Lower lobe of right lung (tissue), 2 donors: ENCODE data around the gene TNFSF11. TPM values are rescaled to one million over a fixed set of nuclear protein-coding genes. Genes with fewer than 3 reads are reported as not detected.

Source experiments
- ATAC-seq, 2 donors: fragments of 200-7000 bp; cut with Tn5 transposase; one replicate each; pipeline ENCODE4 v1.9.1; 2020 to 2022; ENCODE audit warnings: mild to moderate bottlenecking in 2 of 2, moderate library complexity in 2 of 2
- DNase-seq: peaks from one replicate; pipeline ENCODE4 v3.0.0-alpha.2; 2020
- H3K27ac ChIP-seq: fragments of 200-600 bp; one replicate; pipeline ENCODE4 v1.8.0; 2022
- H3K27me3 ChIP-seq: fragments of 200-600 bp; one replicate; pipeline ENCODE4 v1.8.0; 2022; ENCODE audit warnings: low read depth
- H3K36me3 ChIP-seq: fragments of 200-600 bp; one replicate; pipeline ENCODE4 v1.8.0; 2022; ENCODE audit warnings: mild to moderate bottlenecking
- H3K4me1 ChIP-seq: fragments of 200-600 bp; one replicate; pipeline ENCODE4 v1.8.0; 2022
- H3K4me3 ChIP-seq: fragments of 200-600 bp; one replicate; pipeline ENCODE4 v1.8.0; 2022; ENCODE audit warnings: mild to moderate bottlenecking
- H3K9me3 ChIP-seq: fragments of 200-600 bp; one replicate; pipeline ENCODE4 v1.8.0; 2022
- CTCF ChIP-seq: fragments of 200-600 bp; IDR thresholded peaks from one replicate; pipeline ENCODE4 v1.8.0; 2022; ENCODE audit warnings: antibody characterized with exemption, mild to moderate bottlenecking
- intact Hi-C: fragments of 100-400 bp; cut with DNase I; formaldehyde crosslinking; loops from one replicate; pipeline ENCODE4 v1.11.0; 2022
- total RNA-seq: library from RNA; stranded (reverse); fragmentation: NEBNext Ultra II Directional; extraction: Animal tissue kit (Norgen Biotek cat#: 25700); gene quantifications from one replicate; pipeline ENCODE4 v1.2.1, GENCODE V29; 2021
- donor health status: DM: no; HTN: yes; CAD: no; lungs with severe emphysema.

Gene TNFSF11
- total RNA-seq, 1 donor from 2014 or later, result not detected

- DNase-seq (no peak), ATAC-seq (no peak)
- intact Hi-C loops, result no loop called here
- H3K36me3 ChIP-seq, result no peaks in the 10 kb centered on the region
- H3K27me3 ChIP-seq, result no peaks in the 10 kb centered on the region
- H3K4me1 ChIP-seq, result no peaks in the 10 kb centered on the region
- H3K27ac ChIP-seq, result no peak overlapping the region
- no peak for TF ChIP-seq CTCF
- no peaks in the 10 kb centered on the region for H3K9me3 ChIP-seq
- H3K4me3 ChIP-seq, result no peak overlapping the region
These were observed 41.2 kb upstream of the TNFSF11 start for GRCh38 chr13:42532561-42533335.

GRCh38 chr13:42533336-42533591 is 40.7 kb upstream of the TNFSF11 start:
- Histone ChIP-seq H3K4me1 (no peaks in the 10 kb centered on the region), H3K27me3 (no peaks in the 10 kb centered on the region), H3K9me3 (no peaks in the 10 kb centered on the region), H3K36me3 (no peaks in the 10 kb centered on the region), H3K27ac (no peak overlapping the region), H3K4me3 (no peak overlapping the region)
- intact Hi-C loops, result no loop called here
- no peak for TF ChIP-seq CTCF
- DNase-seq, result no peak
- ATAC-seq, result no peak

GRCh38 chr13:42534785-42535184 is 39.2 kb upstream of the TNFSF11 start:
- intact Hi-C loops, result no loop called here
- DNase-seq (no peak), ATAC-seq (no peak)
- no peaks in the 10 kb centered on the region for H3K36me3 ChIP-seq
- no peak for TF ChIP-seq CTCF
- no peak overlapping the region for H3K27ac ChIP-seq
- no peaks in the 10 kb centered on the region for H3K27me3 ChIP-seq
- no peaks in the 10 kb centered on the region for H3K4me1 ChIP-seq
- no peaks in the 10 kb centered on the region for H3K9me3 ChIP-seq
- H3K4me3 ChIP-seq, result no peak overlapping the region

- Histone ChIP-seq H3K27me3 (no peaks in the 10 kb centered on the region), H3K36me3 (no peaks in the 10 kb centered on the region), H3K4me1 (no peaks in the 10 kb centered on the region), H3K4me3 (no peak overlapping the region), H3K27ac (no peak overlapping the region), H3K9me3 (no peaks in the 10 kb centered on the region)
- DNase-seq (no peak), ATAC-seq (no peak)
- intact Hi-C loops, result no loop called here
- TF ChIP-seq CTCF, result no peak
These were observed 35.0 kb upstream of the TNFSF11 start for GRCh38 chr13:42538996-42539395.

- Histone ChIP-seq H3K27ac (no peak overlapping the region), H3K4me1 (no peaks in the 10 kb centered on the region), H3K9me3 (no peaks in the 10 kb centered on the region), H3K4me3 (no peak overlapping the region), H3K27me3 (no peaks in the 10 kb centered on the region), H3K36me3 (no peaks in the 10 kb centered on the region)
- no peak for ATAC-seq
- no peak for DNase-seq
- TF ChIP-seq CTCF, result no peak
- intact Hi-C loops, result no loop called here
These were observed 34.3 kb upstream of the TNFSF11 start for GRCh38 chr13:42539670-42540069.
